ENCODE measurements around the gene IQGAP1.

DNA sequence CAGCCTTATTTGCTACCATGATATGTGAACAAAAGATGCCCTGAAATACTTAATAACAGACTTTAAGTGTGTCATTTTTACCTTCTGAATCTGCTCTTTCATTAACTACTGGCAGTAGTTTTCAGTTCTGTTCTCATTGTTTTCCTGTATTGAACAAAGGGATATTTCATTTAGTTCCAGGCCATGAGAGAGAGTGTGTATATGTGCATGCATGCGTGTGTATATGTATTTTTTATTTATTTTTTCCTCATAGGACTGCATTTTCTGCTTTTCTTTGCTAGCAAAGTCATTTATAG, 94.9 kb downstream of the IQGAP1 start:
- TF ChIP-seq, protein P1, sequence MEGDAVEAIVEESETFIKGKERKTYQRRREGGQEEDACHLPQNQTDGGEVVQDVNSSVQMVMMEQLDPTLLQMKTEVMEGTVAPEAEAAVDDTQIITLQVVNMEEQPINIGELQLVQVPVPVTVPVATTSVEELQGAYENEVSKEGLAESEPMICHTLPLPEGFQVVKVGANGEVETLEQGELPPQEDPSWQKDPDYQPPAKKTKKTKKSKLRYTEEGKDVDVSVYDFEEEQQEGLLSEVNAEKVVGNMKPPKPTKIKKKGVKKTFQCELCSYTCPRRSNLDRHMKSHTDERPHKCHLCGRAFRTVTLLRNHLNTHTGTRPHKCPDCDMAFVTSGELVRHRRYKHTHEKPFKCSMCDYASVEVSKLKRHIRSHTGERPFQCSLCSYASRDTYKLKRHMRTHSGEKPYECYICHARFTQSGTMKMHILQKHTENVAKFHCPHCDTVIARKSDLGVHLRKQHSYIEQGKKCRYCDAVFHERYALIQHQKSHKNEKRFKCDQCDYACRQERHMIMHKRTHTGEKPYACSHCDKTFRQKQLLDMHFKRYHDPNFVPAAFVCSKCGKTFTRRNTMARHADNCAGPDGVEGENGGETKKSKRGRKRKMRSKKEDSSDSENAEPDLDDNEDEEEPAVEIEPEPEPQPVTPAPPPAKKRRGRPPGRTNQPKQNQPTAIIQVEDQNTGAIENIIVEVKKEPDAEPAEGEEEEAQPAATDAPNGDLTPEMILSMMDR (IDR thresholded peaks at IDR 0.05) = no peak
- no peak for TF ChIP-seq POLR2AphosphoS5 (IDR thresholded peaks at IDR 0.05)
- no peak for TF ChIP-seq POLR2A (IDR thresholded peaks at IDR 0.05)
